Type B pancreatic cell (in vitro differentiated cells): ENCODE results near the gene SF3B2. TPM values are rescaled to one million over a fixed set of nuclear protein-coding genes. Genes with fewer than 3 reads are reported as not detected.
A peak's percentile ranks its signal among the peaks of the same experiment; 100 is the strongest.

Experiments
- DNase-seq: peaks from one replicate; pipeline ENCODE4 v3.0.0; 2021; ENCODE audit warnings: mixed read lengths; ENCODE audit not compliant: unreplicated experiment; ENCODE audit errors: extremely low spot score
- H3K27ac Mint-ChIP-seq: 2 replicates; pipeline ENCODE4 v1.8.0; 2021; ENCODE audit warnings: mild to moderate bottlenecking, mixed read lengths
- H3K27me3 Mint-ChIP-seq: 2 replicates; pipeline ENCODE4 v1.8.0; 2021; ENCODE audit warnings: mixed read lengths
- H3K36me3 Mint-ChIP-seq: 2 replicates; pipeline ENCODE4 v1.8.0; 2021; ENCODE audit warnings: mixed read lengths
- H3K4me1 Mint-ChIP-seq: one replicate; pipeline ENCODE4 v1.8.0; 2021; ENCODE audit warnings: mixed read lengths; ENCODE audit not compliant: unreplicated experiment
- H3K4me3 Mint-ChIP-seq: 2 replicates; pipeline ENCODE4 v1.8.0; 2021; ENCODE audit warnings: mild to moderate bottlenecking, mixed read lengths
- H3K9me3 Mint-ChIP-seq: 2 replicates; pipeline ENCODE4 v1.8.0; 2021; ENCODE audit warnings: mixed read lengths
- total RNA-seq: library from RNA; stranded (reverse); gene quantifications from 2 replicates; pipeline ENCODE4 v1.2.1, GENCODE V29; 2021; ENCODE audit warnings: low replicate concordance
- TF ChIP-seq, protein P1 (sequence below): fragments of 200-600 bp; sonication (generic); conservative IDR thresholded peaks from 2 replicates; pipeline ENCODE4 v1.5.0; 2021; ENCODE audit warnings: antibody characterized with exemption, mild to moderate bottlenecking

SF3B2 gene
- total RNA-seq, 1 donor from 2014 or later = 210 TPM

DNA sequence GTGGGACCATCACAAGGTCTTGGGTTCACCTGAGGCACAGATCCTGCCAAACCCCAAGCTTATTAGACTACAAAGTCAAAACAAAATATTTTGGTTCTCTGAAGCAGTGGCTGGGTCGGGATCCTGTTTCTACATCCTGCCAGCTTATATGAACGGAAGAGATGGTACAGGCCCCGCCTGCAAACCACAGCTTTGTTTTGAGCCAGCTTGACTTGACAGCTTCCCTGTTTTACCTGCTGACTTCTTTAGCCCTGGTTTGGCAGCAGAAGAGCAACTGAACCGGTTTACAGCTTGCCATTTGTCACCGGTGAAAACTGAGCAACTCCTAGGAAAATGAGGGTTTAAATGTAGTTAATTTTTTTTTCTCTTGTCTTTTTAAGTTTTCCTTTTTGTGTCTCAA lies 29.3 kb downstream of the SF3B2 start:
- no peaks in the 10 kb centered on the region for H3K27me3 Mint-ChIP-seq
- no peak for DNase-seq
- peaks cover 48% of the 10 kb centered on the region for H3K4me1 Mint-ChIP-seq
- H3K27ac Mint-ChIP-seq = peak overlapping the region; percentile 86
- H3K36me3 Mint-ChIP-seq = no peaks in the 10 kb centered on the region
- H3K4me3 Mint-ChIP-seq = peak overlapping the region; percentile 76
- TF ChIP-seq, protein P1, sequence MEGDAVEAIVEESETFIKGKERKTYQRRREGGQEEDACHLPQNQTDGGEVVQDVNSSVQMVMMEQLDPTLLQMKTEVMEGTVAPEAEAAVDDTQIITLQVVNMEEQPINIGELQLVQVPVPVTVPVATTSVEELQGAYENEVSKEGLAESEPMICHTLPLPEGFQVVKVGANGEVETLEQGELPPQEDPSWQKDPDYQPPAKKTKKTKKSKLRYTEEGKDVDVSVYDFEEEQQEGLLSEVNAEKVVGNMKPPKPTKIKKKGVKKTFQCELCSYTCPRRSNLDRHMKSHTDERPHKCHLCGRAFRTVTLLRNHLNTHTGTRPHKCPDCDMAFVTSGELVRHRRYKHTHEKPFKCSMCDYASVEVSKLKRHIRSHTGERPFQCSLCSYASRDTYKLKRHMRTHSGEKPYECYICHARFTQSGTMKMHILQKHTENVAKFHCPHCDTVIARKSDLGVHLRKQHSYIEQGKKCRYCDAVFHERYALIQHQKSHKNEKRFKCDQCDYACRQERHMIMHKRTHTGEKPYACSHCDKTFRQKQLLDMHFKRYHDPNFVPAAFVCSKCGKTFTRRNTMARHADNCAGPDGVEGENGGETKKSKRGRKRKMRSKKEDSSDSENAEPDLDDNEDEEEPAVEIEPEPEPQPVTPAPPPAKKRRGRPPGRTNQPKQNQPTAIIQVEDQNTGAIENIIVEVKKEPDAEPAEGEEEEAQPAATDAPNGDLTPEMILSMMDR = no peak
- no peaks in the 10 kb centered on the region for H3K9me3 Mint-ChIP-seq

DNA sequence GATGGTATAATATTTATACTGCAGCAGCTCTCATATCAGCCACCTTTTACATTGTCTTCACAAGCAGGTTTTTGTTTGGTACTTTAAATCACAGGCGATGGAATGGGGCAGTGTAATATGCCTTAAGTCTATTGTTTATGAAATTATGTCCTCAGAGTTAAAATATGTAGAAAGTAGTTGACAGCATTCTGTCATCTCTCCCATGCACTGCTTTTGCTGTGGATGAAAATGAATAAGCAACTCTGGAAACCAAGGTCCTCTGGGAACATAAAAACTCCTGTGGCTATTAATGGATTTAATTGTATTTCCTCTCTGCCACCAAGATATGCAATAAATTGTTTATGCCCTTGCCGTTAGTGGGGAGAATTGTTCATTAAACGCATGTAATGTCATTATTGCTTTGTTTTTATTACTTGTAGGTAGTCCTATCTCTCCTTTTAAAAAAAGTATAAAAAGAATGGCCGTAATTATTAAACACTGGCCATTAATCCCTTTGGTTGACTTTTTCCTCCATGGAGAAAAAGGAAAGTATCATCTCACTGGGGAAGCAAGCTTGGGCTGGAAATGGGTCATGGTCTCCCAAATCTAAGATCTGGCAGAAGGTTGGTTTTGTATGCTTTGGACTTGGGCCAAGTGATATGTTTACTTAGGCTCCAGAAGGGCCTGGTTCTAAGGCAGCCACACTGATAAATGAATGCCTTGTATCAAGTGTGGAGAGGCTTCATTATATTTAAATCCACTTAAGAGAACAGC lies 31.0 kb downstream of the SF3B2 start:
- Mint-ChIP-seq H3K4me3 (peak overlapping the region; percentile 32), H3K9me3 (no peaks in the 10 kb centered on the region), H3K4me1 (peaks cover 58% of the 10 kb centered on the region), H3K36me3 (peaks cover 4% of the 10 kb centered on the region), H3K27ac (peak overlapping the region; percentile 69), H3K27me3 (no peaks in the 10 kb centered on the region)
- no peak for DNase-seq
- TF ChIP-seq, protein P1 = no peak

DNA sequence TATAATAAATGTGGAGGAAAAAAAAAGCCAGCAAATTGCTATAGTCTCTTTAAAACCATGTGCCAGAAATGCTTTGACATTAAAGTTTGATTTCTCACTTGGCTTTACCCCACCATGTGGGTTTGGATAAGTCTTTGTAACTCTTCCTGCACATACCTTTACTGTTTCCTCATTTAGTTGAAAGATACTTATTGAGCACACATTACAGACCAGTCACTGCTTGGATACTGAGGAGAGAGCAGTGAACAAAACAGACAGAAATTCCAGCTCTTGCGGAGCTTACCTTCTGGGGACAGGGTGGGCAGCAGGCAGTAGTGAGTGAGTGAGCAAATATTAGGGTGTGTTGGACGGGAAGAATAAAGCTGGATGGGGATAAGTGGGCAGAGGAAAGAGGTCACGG lies 31.6 kb downstream of the SF3B2 start:
- peak overlapping the region; percentile 29 for H3K4me3 Mint-ChIP-seq
- peak overlapping the region; percentile 69 for H3K27ac Mint-ChIP-seq
- H3K27me3 Mint-ChIP-seq = no peaks in the 10 kb centered on the region
- no peak for DNase-seq
- no peaks in the 10 kb centered on the region for H3K9me3 Mint-ChIP-seq
- peaks cover 4% of the 10 kb centered on the region for H3K36me3 Mint-ChIP-seq
- TF ChIP-seq, protein P1 = no peak
- H3K4me1 Mint-ChIP-seq = peaks cover 58% of the 10 kb centered on the region

DNA sequence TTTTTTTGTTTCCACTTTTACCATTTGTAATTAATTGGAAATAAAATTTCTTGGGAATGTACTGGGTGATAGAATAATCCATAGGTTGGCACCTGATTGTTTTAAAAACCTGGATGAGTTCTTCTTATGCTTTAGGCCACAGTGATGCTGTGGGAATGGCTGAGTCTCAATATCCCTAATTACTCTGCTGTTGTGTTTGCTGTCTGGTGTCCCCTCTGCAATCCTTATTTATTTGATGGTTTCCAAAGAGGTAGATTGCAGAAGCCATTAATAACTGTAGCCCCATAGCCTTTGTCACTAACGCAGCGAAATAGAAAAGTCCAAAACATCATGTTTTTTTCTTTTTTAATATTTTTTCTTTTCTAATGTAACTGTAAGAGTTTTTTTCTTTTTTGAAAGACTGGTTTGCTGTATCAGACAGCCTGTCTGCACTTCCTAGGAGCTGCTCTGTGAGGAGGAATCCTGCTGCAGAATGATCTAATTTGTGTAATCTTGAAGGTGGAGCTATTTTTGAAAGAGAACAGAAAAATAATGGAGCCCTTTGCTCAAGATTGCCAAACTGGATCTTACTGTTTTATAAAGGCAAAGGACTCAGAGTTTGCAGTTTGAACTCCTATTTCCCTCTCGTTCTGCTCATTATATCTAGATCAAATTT lies 32.8 kb downstream of the SF3B2 start:
- no peak for DNase-seq
- Mint-ChIP-seq H3K9me3 (no peaks in the 10 kb centered on the region), H3K27ac (no peak overlapping the region), H3K36me3 (peaks cover 4% of the 10 kb centered on the region), H3K27me3 (no peaks in the 10 kb centered on the region), H3K4me3 (no peak overlapping the region), H3K4me1 (peaks cover 51% of the 10 kb centered on the region)
- TF ChIP-seq, protein P1 = no peak

DNA sequence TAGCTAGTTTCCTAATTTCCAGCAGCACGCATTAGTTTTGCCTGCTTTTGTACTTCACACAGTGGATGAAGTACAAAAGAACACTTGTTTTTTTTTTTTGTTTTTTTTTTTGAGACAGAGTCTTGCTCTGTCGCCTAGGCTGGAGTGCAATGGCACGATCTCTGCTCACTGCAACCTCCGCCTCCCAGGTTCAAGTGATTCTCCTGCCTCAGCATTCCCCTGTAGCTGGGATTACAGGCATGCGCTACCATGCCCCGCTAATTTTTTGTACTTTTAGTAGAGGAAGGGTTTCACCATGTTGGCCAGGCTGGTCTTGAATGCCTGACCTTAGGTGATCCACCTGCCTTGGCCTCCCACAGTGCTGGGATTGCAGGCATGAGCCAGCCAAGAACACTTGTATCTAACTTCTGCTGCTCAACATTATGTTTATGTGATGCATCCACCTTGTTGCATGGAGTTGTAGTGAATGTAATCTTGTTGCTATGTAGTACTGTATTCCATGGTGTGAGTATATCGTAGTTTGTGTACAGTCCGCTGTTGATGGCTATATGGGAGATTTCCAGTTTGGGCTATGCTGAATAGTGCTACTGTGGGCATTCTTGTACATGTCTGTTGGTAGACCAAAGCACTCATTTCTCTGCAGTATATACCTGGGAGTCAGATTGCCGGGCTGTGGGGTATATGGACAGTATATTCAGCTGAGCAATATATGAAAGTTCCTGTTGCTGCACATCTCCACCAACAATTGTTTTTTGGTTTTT lies 35.2 kb downstream of the SF3B2 start:
- H3K9me3 Mint-ChIP-seq = no peaks in the 10 kb centered on the region
- no peaks in the 10 kb centered on the region for H3K27me3 Mint-ChIP-seq
- H3K36me3 Mint-ChIP-seq = peaks cover 4% of the 10 kb centered on the region
- no peak for DNase-seq
- no peak overlapping the region for H3K27ac Mint-ChIP-seq
- peaks cover 37% of the 10 kb centered on the region for H3K4me1 Mint-ChIP-seq
- no peak overlapping the region for H3K4me3 Mint-ChIP-seq
- TF ChIP-seq, protein P1 = no peak
